Neuronal stem cell (in vitro differentiated cells): Measurements from ENCODE around the gene SLC38A10.

Source experiments
- DNase-seq: peaks from one replicate; pipeline ENCODE4 v3.0.0-alpha.2; 2013; ENCODE audit warnings: low spot score
- H2AFZ ChIP-seq: one replicate; pipeline ENCODE4 v1.6.1; 2013; ENCODE audit warnings: mild to moderate bottlenecking, low read length, inconsistent platforms
- H2AK5ac ChIP-seq: 2 replicates; pipeline ENCODE4 v1.6.1; 2013; ENCODE audit warnings: low read depth, mild to moderate bottlenecking, inconsistent platforms, low read length, moderate library complexity, mixed read lengths
- H2BK120ac ChIP-seq: 2 replicates; pipeline ENCODE4 v1.6.1; 2013; ENCODE audit warnings: low read depth, mild to moderate bottlenecking, inconsistent platforms, low read length, moderate library complexity, mixed read lengths
- H2BK12ac ChIP-seq: one replicate; pipeline ENCODE4 v1.6.1; 2013; ENCODE audit warnings: low read length, inconsistent platforms
- H2BK15ac ChIP-seq: 2 replicates; pipeline ENCODE4 v1.6.1; 2013; ENCODE audit warnings: mild to moderate bottlenecking, low read length, inconsistent platforms, mixed read lengths
- H2BK5ac ChIP-seq: one replicate; pipeline ENCODE4 v1.6.1; 2013; ENCODE audit warnings: inconsistent platforms, mild to moderate bottlenecking, low read length, moderate library complexity
- H3K14ac ChIP-seq: one replicate; pipeline ENCODE4 v1.6.1; 2013; ENCODE audit warnings: low read length, inconsistent platforms
- H3K18ac ChIP-seq: 2 replicates; pipeline ENCODE4 v1.6.1; 2013; ENCODE audit warnings: low read length, inconsistent platforms
- H3K23ac ChIP-seq: 2 replicates; pipeline ENCODE4 v1.6.1; 2013; ENCODE audit warnings: low read depth, mild to moderate bottlenecking, mixed read lengths, low read length, inconsistent platforms; ENCODE audit not compliant: poor library complexity
- H3K27ac ChIP-seq: replicated peaks from 3 replicates; pipeline ENCODE4 v1.5.1; 2013; ENCODE audit warnings: low read length, inconsistent platforms
- H3K27me3 ChIP-seq, 3 experiments: 2 replicates each; pipeline ENCODE4 v1.6.1; 2013; ENCODE audit warnings: low read length in 3 of 3, mild to moderate bottlenecking in 2 of 3, inconsistent platforms in 1 of 3, low read depth in 1 of 3, mixed read lengths in 1 of 3, moderate library complexity in 1 of 3; ENCODE audit not compliant: control insufficient read depth in 3 of 3, insufficient read depth in 3 of 3
- H3K36me3 ChIP-seq, 2 donors: replicated peaks in 1 of 2; 2 replicates each; pipeline ENCODE4 v1.6.1; 2013; ENCODE audit warnings: low read length in 2 of 2; ENCODE audit not compliant: control insufficient read depth in 2 of 2, insufficient read depth in 2 of 2
- H3K4ac ChIP-seq: 2 replicates; pipeline ENCODE4 v1.6.1; 2013; ENCODE audit warnings: inconsistent platforms, mild to moderate bottlenecking, low read length, moderate library complexity
- H3K4me1 ChIP-seq, 2 donors: 1 replicate in 1 of 2; 2 replicates in 1 of 2; pipeline ENCODE4 v1.6.1; 2013; ENCODE audit warnings: low read length in 2 of 2, low read depth in 1 of 2; ENCODE audit not compliant: control insufficient read depth in 2 of 2, insufficient read depth in 1 of 2
- H3K4me2 ChIP-seq: one replicate; pipeline ENCODE4 v1.6.1; 2013; ENCODE audit warnings: mild to moderate bottlenecking, low read length, inconsistent platforms; ENCODE audit not compliant: insufficient read depth, poor library complexity, severe bottlenecking
- H3K4me3 ChIP-seq, 2 donors: 2 replicates each; pipeline ENCODE4 v1.5.1; 2013; ENCODE audit warnings: low read length in 2 of 2, mild to moderate bottlenecking in 2 of 2, inconsistent platforms in 1 of 2, moderate library complexity in 1 of 2
- H3K79me1 ChIP-seq: one replicate; pipeline ENCODE4 v1.6.1; 2013; ENCODE audit warnings: low read depth, mild to moderate bottlenecking, inconsistent platforms, low read length, moderate library complexity
- H3K9ac ChIP-seq: one replicate; pipeline ENCODE4 v1.6.1; 2013; ENCODE audit warnings: mild to moderate bottlenecking, low read depth, low read length, inconsistent platforms; ENCODE audit not compliant: poor library complexity
- H3K9me3 ChIP-seq, 2 donors: replicated peaks in 1 of 2; 2 replicates each; pipeline versions ENCODE3 to v1.6.1; 2013; ENCODE audit warnings: low read length in 2 of 2, mild to moderate bottlenecking in 2 of 2, inconsistent platforms in 1 of 2, low read depth in 1 of 2, mixed read lengths in 1 of 2, moderate library complexity in 1 of 2; ENCODE audit not compliant: control insufficient read depth in 2 of 2, insufficient read depth in 1 of 2
- H4K8ac ChIP-seq: one replicate; pipeline ENCODE4 v1.6.1; 2013; ENCODE audit warnings: low read depth, mild to moderate bottlenecking, inconsistent platforms, low read length, moderate library complexity
- H4K91ac ChIP-seq: one replicate; pipeline ENCODE4 v1.6.1; 2013; ENCODE audit warnings: low read length, low read depth, mild to moderate bottlenecking, inconsistent platforms; ENCODE audit not compliant: poor library complexity
- WGBS, 2 donors: extraction: QIAGEN DNeasy Blood & Tissue Kit; methylation state at CpG; one replicate each; pipeline ENCODE4 v1.1.7; 2013; ENCODE audit warnings: missing lambda C conversion rate in 2 of 2, mixed read lengths in 1 of 2; ENCODE audit not compliant: insufficient read length in 2 of 2, insufficient replicate concordance in 1 of 2; ENCODE audit errors: extremely low coverage in 2 of 2; 5-methylcytosine and 5-hydroxymethylcytosine counted together

Gene SLC38A10

DNA sequence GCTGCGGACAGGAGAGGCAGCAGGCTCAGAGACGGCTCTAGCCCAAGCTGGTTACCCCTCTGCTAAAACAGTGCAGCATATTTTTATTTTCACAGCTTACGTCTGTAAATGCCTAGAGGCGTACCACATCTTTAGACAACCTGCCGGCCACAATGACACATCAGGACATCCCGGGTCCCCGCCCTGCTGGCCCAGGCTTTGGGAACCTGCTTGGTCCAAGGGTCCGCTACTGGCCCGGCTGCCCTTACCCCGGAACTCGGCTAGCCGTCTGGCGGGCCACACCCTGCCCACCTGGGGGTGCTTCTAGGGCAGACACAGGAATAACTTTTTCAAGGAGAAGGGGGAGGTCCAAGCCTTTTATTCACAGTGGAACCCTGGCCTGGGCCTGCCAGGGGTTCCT is 76.6 kb downstream of the SLC38A10 start:
- no peak for DNase-seq
- peaks cover 0 to 1% of the 10 kb centered on the region in 2 donors for H3K9me3 ChIP-seq
- no peak overlapping the region for H3K9ac ChIP-seq
- no peak overlapping the region for H3K14ac ChIP-seq
- no peak overlapping the region for H3K4me2 ChIP-seq
- H3K27me3 ChIP-seq, result no peaks in the 10 kb centered on the region
- H2AK5ac ChIP-seq, result no peak overlapping the region
- H3K36me3 ChIP-seq, result peaks cover 12 to 35% of the 10 kb centered on the region in 2 donors
- no peak overlapping the region for H3K23ac ChIP-seq
- H3K4me1 ChIP-seq, result peaks cover 11 to 17% of the 10 kb centered on the region in 2 donors
- H2BK120ac ChIP-seq, result no peak overlapping the region
- H3K79me1 ChIP-seq, result peaks cover 20% of the 10 kb centered on the region
- H3K18ac ChIP-seq, result no peak overlapping the region
- H3K4ac ChIP-seq, result no peak overlapping the region
- no peak overlapping the region for H4K91ac ChIP-seq
- H3K4me3 ChIP-seq, result no peak overlapping the region
- H2BK12ac ChIP-seq, result no peak overlapping the region
- H2AFZ ChIP-seq, result no peak overlapping the region
- no CpG with 5 or more reads among the region's 13 CpGs for WGBS, 2 donors
- no peak overlapping the region for H4K8ac ChIP-seq
- no peak overlapping the region for H3K27ac ChIP-seq
- no peak overlapping the region for H2BK5ac ChIP-seq
- H2BK15ac ChIP-seq, result no peak overlapping the region

DNA sequence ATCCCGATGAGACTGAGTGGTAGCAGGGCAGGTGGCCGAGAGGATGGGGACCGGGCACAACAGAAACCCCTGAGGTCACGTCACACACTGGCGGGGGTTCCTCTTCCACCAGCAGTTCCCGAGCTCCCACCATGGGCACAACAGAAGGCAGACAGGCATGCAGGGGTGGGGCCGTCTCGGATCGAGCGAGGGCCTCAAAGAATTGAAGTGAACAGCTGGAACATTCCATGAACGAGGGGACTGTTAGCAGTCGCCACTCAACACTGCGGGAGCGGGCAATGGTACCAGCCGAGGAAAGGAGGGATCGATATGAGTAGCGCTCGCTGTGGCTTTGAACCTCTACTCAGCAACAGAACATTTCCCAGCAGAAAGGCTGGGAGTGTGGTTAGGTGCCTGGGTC is 77.6 kb downstream of the SLC38A10 start:
- Histone ChIP-seq H3K79me1 (peaks cover 22% of the 10 kb centered on the region), H2BK120ac (no peak overlapping the region), H3K27ac (no peak overlapping the region), H3K14ac (no peak overlapping the region), H3K4ac (no peak overlapping the region), H3K36me3 (peaks cover 12 to 37% of the 10 kb centered on the region in 2 donors), H3K9ac (peak overlapping the region; percentile 70), H4K91ac (no peak overlapping the region), H3K18ac (no peak overlapping the region), H2BK12ac (no peak overlapping the region), H3K27me3 (no peaks in the 10 kb centered on the region), H2AFZ (no peak overlapping the region), H2AK5ac (no peak overlapping the region), H3K4me3 (no peak overlapping the region), H2BK15ac (no peak overlapping the region), H3K9me3 (peaks cover 0 to 1% of the 10 kb centered on the region in 2 donors), H3K4me2 (no peak overlapping the region), H3K4me1 (peaks cover 11 to 16% of the 10 kb centered on the region in 2 donors), H4K8ac (peak overlapping the region; percentile 17), H2BK5ac (no peak overlapping the region), H3K23ac (peak overlapping the region; percentile 65)
- DNase-seq, result no peak
- no CpG with 5 or more reads among the region's 18 CpGs for WGBS, 2 donors

DNA sequence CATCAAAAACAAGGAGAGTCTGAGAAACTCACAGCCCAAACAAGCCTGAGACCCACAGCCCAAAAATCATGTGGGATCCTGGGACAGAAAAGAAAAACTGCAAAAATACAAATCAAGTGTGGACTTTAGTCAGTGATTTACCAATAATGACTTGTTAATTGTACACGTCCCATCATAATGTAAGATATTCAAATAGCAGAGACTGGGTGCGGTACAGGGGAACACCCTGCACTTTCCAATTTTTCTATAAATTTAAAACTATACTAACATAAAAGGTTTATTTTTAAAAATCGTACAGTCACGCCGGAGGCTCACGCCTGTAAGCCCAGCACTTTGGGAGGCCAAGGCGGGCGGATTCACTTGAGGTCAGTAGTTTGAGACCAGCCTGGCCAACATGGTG is 81.1 kb downstream of the SLC38A10 start:
- Histone ChIP-seq H3K14ac (no peak overlapping the region), H4K91ac (no peak overlapping the region), H3K79me1 (peaks cover 12% of the 10 kb centered on the region), H3K9me3 (peaks cover 0 to 1% of the 10 kb centered on the region in 2 donors), H3K18ac (no peak overlapping the region), H3K23ac (no peak overlapping the region), H3K4me3 (no peak overlapping the region), H2BK12ac (no peak overlapping the region), H3K27me3 (no peaks in the 10 kb centered on the region), H2AFZ (no peak overlapping the region), H3K36me3 (peaks cover 8 to 31% of the 10 kb centered on the region in 2 donors), H2AK5ac (no peak overlapping the region), H4K8ac (no peak overlapping the region), H2BK15ac (no peak overlapping the region), H3K4ac (no peak overlapping the region), H3K4me2 (no peak overlapping the region), H2BK5ac (no peak overlapping the region), H3K27ac (no peak overlapping the region), H2BK120ac (no peak overlapping the region), H3K4me1 (no peaks in the 10 kb centered on the region), H3K9ac (no peak overlapping the region)
- WGBS, 2 donors, result no CpG with 5 or more reads among the region's 8 CpGs
- no peak for DNase-seq

DNA sequence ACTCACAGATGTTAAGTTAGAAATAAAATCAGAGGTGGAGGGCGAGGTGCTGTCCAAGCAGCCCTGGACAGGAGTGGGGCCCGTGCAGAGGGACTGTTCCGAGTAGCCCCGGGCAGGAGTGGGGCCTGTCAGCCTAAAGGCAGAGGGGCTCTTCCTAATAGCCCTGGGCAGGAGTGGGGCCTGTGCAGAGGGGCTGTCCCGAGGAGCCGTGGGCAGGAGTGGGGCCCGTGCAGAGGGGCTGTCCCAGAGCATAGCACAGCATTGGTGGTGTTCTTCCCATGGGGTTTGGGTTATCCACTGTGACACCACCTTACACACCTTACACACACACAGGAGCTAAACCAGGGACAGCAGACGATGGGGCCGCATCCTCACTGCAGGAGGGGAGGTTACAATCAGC is 82.7 kb downstream of the SLC38A10 start:
- no peak overlapping the region for H3K4ac ChIP-seq
- no peak overlapping the region for H2BK15ac ChIP-seq
- no CpG with 5 or more reads among the region's 9 CpGs for WGBS, 2 donors
- H3K36me3 ChIP-seq, result peaks cover 11 to 38% of the 10 kb centered on the region in 2 donors
- H3K27me3 ChIP-seq, result no peaks in the 10 kb centered on the region
- no peak for DNase-seq
- H3K79me1 ChIP-seq, result peaks cover 17% of the 10 kb centered on the region
- H3K9ac ChIP-seq, result no peak overlapping the region
- no peak overlapping the region for H2AK5ac ChIP-seq
- no peak overlapping the region for H3K23ac ChIP-seq
- H3K27ac ChIP-seq, result no peak overlapping the region
- no peak overlapping the region for H2BK120ac ChIP-seq
- no peak overlapping the region for H4K8ac ChIP-seq
- H3K9me3 ChIP-seq, result peaks cover 0 to 5% of the 10 kb centered on the region in 2 donors
- H2BK5ac ChIP-seq, result peak overlapping the region; percentile 95
- no peak overlapping the region for H2AFZ ChIP-seq
- H3K4me1 ChIP-seq, result no peaks in the 10 kb centered on the region
- no peak overlapping the region for H4K91ac ChIP-seq
- H2BK12ac ChIP-seq, result no peak overlapping the region
- peak overlapping the region; percentile 17 for H3K18ac ChIP-seq
- H3K14ac ChIP-seq, result no peak overlapping the region
- peak overlapping the region in 1 of 2 donors; percentile 15 for H3K4me3 ChIP-seq
- no peak overlapping the region for H3K4me2 ChIP-seq
